HepG2 (cell line): ENCODE results near the gene MYO1E.

Source experiments
- MLLT10 ChIP-seq: sonication (generic); formaldehyde crosslinking; IDR thresholded peaks from 2 replicates; pipeline ENCODE4 v1.4.0; 2020; ENCODE audit warnings: missing genetic modification reagents
- ZNF451 ChIP-seq: sonication (generic); formaldehyde crosslinking; IDR thresholded peaks from 2 replicates; pipeline ENCODE4 v1.5.0; 2020; ENCODE audit warnings: mild to moderate bottlenecking, missing genetic modification reagents

DNA sequence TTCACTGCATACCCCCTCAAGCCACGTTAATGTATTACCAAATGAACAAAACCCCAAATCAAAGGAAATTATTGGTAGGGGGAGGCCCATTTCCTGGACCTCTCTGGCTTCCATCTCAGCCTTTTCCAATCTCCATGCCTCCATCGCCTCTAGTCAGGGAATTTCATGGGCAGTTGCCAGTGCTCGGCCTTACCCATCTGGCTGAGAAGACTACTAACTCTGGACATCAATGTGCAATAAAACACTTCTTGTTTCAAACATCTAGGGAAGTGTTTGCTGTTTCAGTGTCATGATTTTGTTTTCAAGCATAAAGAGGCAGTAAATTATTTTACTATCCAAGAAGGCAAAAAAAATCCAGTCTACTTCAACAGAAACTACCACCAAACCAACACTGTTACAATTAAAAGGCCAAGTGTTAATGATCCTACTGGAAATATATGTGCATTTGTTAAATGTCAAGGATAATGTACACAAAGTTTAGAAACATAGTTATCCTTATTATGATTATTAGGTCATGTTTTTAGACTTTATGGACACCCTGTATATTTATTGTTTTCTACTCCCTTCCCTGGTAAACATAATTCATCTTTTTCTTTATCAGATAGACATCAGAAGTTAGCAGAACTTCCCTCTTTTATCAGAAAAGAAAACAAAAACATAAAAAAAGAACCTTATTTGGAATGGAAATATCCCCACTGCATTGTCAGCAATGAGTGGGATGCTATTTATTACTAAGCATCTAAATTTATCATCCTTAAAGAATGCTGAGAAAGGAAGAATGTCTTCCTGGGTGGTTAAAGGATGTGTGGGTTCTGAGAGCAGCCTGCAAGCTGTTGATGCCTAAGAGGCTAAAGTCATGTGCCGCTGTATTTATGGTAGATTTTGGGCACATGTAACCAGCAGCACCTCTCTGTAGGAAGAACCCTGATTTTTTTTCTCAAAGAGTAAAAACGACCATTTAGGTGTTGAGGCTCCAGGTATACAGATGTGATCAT, 150.9 kb downstream of the MYO1E start:
- TF ChIP-seq MLLT10 (no peak), ZNF451 (CRISPR knock-in tag) (no peak)
